ENCODE results near the gene PTPRK.

Gene PTPRK

DNA sequence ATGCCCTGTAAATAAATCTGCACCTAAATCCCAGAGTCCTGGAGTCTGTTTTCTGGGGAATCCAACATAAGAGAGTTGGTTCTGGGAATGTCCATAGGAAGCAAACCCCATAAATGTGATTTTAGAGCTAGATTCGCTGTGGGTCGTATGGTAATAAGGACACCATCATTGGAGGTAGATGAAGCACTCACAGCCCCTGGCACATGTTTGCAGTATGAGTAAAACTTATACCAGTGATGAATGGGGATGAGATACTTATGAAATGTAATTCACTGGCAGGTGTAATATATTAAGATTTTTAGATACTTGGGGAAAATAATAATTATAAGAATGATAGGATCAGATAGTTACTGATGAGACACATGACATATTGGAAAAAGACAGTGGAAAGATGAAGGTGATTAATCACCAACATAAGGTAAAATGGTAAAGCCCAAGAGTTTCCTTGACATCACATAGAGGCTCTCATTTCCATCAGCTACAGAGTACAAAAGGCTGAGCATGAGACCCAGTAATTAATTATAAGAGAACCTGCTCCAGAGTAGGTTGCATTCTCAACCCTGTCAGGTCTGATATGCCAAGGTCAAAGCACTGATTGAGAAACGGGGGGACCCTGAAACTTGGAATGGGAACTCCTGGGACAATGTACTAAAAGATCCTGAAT lies 574.8 kb downstream of the PTPRK start:
- H3K4me2 ChIP-seq (ENCODE audit: low read length): no peak overlapping the region
- no peaks in the 10 kb centered on the region for H3K36me3 ChIP-seq (replicated peaks; ENCODE audit: low read depth, low read length)
- H2AFZ ChIP-seq (ENCODE audit: low read depth, low read length): no peak overlapping the region
- H3K4me3 ChIP-seq (ENCODE audit: low read length): no peak overlapping the region
- no peak overlapping the region for H3K9ac ChIP-seq (ENCODE audit: low read length)
- no peak overlapping the region for H3K27ac ChIP-seq (ENCODE audit: low read length)
- TF ChIP-seq EZH2phosphoT487 (IDR thresholded peaks at IDR 0.05; ENCODE audit: low read depth): no peak
- TF ChIP-seq, protein P1, sequence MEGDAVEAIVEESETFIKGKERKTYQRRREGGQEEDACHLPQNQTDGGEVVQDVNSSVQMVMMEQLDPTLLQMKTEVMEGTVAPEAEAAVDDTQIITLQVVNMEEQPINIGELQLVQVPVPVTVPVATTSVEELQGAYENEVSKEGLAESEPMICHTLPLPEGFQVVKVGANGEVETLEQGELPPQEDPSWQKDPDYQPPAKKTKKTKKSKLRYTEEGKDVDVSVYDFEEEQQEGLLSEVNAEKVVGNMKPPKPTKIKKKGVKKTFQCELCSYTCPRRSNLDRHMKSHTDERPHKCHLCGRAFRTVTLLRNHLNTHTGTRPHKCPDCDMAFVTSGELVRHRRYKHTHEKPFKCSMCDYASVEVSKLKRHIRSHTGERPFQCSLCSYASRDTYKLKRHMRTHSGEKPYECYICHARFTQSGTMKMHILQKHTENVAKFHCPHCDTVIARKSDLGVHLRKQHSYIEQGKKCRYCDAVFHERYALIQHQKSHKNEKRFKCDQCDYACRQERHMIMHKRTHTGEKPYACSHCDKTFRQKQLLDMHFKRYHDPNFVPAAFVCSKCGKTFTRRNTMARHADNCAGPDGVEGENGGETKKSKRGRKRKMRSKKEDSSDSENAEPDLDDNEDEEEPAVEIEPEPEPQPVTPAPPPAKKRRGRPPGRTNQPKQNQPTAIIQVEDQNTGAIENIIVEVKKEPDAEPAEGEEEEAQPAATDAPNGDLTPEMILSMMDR (IDR thresholded peaks at IDR 0.05; ENCODE audit: low read depth, low read length): no peak
- H3K9me3 ChIP-seq (ENCODE audit: insufficient read depth, low read length): no peaks in the 10 kb centered on the region
- peaks cover 10% of the 10 kb centered on the region for H3K4me1 ChIP-seq (ENCODE audit: low read length)
- H4K20me1 ChIP-seq (ENCODE audit: insufficient read depth, low read length): no peaks in the 10 kb centered on the region
- H3K27me3 ChIP-seq (ENCODE audit: low read depth, low read length): no peaks in the 10 kb centered on the region
- H3K79me2 ChIP-seq (ENCODE audit: low read length): no peaks in the 10 kb centered on the region

GRCh38 chr6:127941228-127941627 lies 579.2 kb downstream of the PTPRK start:
- Histone ChIP-seq H3K36me3 (replicated peaks; ENCODE audit: low read depth, low read length) (no peaks in the 10 kb centered on the region), H3K4me1 (ENCODE audit: low read length) (no peaks in the 10 kb centered on the region; the same call in 1 of the 2 replicates), H3K9ac (ENCODE audit: low read length) (no peak overlapping the region), H3K9me3 (ENCODE audit: insufficient read depth, low read length) (no peaks in the 10 kb centered on the region), H3K4me3 (ENCODE audit: low read length) (no peak overlapping the region), H3K27me3 (ENCODE audit: low read depth, low read length) (no peaks in the 10 kb centered on the region), H3K79me2 (ENCODE audit: low read length) (no peaks in the 10 kb centered on the region), H3K27ac (ENCODE audit: low read length) (no peak overlapping the region), H2AFZ (ENCODE audit: low read depth, low read length) (no peak overlapping the region), H4K20me1 (ENCODE audit: insufficient read depth, low read length) (no peaks in the 10 kb centered on the region), H3K4me2 (ENCODE audit: low read length) (no peak overlapping the region)
- no peak for TF ChIP-seq EZH2phosphoT487 (IDR thresholded peaks at IDR 0.05; ENCODE audit: low read depth)
- TF ChIP-seq, protein P1 (IDR thresholded peaks at IDR 0.05; ENCODE audit: low read depth, low read length): no peak

GRCh38 chr6:127939442-127940066 lies 580.8 kb downstream of the PTPRK start:
- Histone ChIP-seq H3K4me1 (ENCODE audit: low read length) (no peaks in the 10 kb centered on the region; the same call in 1 of the 2 replicates), H2AFZ (ENCODE audit: low read depth, low read length) (no peak overlapping the region), H3K79me2 (ENCODE audit: low read length) (no peaks in the 10 kb centered on the region), H3K4me3 (ENCODE audit: low read length) (no peak overlapping the region), H4K20me1 (ENCODE audit: insufficient read depth, low read length) (no peaks in the 10 kb centered on the region), H3K27ac (ENCODE audit: low read length) (no peak overlapping the region), H3K36me3 (replicated peaks; ENCODE audit: low read depth, low read length) (no peaks in the 10 kb centered on the region), H3K9me3 (ENCODE audit: insufficient read depth, low read length) (no peaks in the 10 kb centered on the region), H3K9ac (ENCODE audit: low read length) (no peak overlapping the region), H3K27me3 (ENCODE audit: low read depth, low read length) (no peaks in the 10 kb centered on the region), H3K4me2 (ENCODE audit: low read length) (no peak overlapping the region)
- TF ChIP-seq, protein P1 (IDR thresholded peaks at IDR 0.05; ENCODE audit: low read depth, low read length): no peak
- TF ChIP-seq EZH2phosphoT487 (IDR thresholded peaks at IDR 0.05; ENCODE audit: low read depth): no peak

DNA sequence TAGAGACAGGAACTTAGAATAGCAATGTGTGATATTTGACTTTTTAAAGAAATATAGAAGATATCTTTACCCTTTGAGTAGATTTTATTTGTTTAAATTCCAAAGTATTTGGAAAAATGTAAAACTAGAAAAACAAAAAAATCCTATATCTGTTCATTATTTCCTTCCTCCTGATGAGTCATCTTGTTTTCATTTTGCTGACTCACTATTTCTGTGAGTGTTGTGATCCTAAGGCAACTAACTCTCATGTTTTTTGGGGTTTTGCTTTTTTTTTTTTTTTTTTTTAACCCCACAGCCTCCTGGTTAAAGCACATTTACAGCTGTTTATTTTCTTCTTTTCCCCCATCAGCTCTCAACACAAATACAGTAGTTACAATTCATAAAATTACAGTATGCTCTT lies 581.7 kb downstream of the PTPRK start:
- H3K4me2 ChIP-seq (ENCODE audit: low read length): no peak overlapping the region
- H3K4me3 ChIP-seq (ENCODE audit: low read length): no peak overlapping the region

More for the DNA sequence above, 581.7 kb downstream of the PTPRK start:
- Histone ChIP-seq H3K4me1 (ENCODE audit: low read length) (no peaks in the 10 kb centered on the region; the same call in 1 of the 2 replicates), H3K27ac (ENCODE audit: low read length) (no peak overlapping the region), H2AFZ (ENCODE audit: low read depth, low read length) (no peak overlapping the region), H3K9ac (ENCODE audit: low read length) (no peak overlapping the region), H3K79me2 (ENCODE audit: low read length) (no peaks in the 10 kb centered on the region), H3K27me3 (ENCODE audit: low read depth, low read length) (no peaks in the 10 kb centered on the region), H3K36me3 (replicated peaks; ENCODE audit: low read depth, low read length) (no peaks in the 10 kb centered on the region), H4K20me1 (ENCODE audit: insufficient read depth, low read length) (no peaks in the 10 kb centered on the region), H3K9me3 (ENCODE audit: insufficient read depth, low read length) (no peaks in the 10 kb centered on the region)
- TF ChIP-seq EZH2phosphoT487 (IDR thresholded peaks at IDR 0.05; ENCODE audit: low read depth): no peak
- TF ChIP-seq, protein P1 (IDR thresholded peaks at IDR 0.05; ENCODE audit: low read depth, low read length): no peak

Data from OCI-LY3 (cell line).